ENCODE data around the gene KLHL10.

GRCh38 chr17:41794540-41794975 lies 43.1 kb upstream of the KLHL10 start:
- TF ChIP-seq MED1 (CRISPR knock-in tag; IDR thresholded peaks at IDR 0.05; ENCODE audit: borderline replicate concordance) (no peak), MTA3 (IDR thresholded peaks at IDR 0.05; ENCODE audit: borderline replicate concordance) (no peak)

All from K562 (cell line).